Measurements from ENCODE around the gene ANAPC4. TPM values are rescaled to one million over a fixed set of nuclear protein-coding genes. Genes with fewer than 3 reads are reported as not detected.

ANAPC4 gene
- total and polyA plus RNA-seq, 2 of the 8 experiments (the other 6 are each of a cell fraction or from before 2014, with no cell fraction given) = 8.7 to 31.6 TPM

DNA sequence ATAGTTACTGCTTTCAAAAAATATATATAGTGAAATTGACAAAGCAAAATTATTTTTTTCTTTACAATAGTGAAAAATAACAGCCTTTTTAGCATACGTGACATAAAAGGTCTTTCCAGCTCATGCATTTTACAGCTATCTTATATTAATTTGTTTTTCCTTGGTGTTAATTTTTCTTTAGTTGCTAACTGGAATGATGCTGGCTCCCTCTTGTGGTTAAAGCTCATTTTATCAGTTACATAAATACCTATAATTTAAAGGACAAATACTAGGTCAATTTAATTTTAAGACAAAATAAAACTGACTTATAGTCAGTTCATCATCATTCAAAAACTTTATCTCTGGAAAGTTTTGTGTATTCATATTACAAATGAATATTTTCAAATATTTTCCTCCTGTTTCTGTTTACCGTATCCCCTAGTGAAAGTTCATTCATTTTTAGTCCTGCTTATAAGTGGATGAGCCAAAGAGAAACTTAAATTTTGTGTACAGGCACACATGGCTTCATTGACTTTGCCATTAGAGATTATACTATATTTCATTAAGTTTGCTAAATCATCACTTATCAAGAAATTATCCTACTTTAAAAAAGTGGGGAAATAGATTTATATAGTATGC lies 9.9 kb upstream of the ANAPC4 start:
- Histone ChIP-seq H3K14ac (ENCODE audit: insufficient read length) (no peak overlapping the region), H2BK20ac (ENCODE audit: low read length) (no peak overlapping the region), H3K23ac (ENCODE audit: insufficient read length) (no peak overlapping the region), H3K4ac (replicated peaks; ENCODE audit: insufficient read length, low read depth, low read length) (no peak overlapping the region), H3K9me3 (ENCODE audit: insufficient read depth in 2 of 2, low read depth in 1 of 2, low read length in 1 of 2) (no peaks in the 10 kb centered on the region), H3K56ac (replicated peaks; ENCODE audit: insufficient read length, low read depth, low read length) (no peak overlapping the region), H3K18ac (ENCODE audit: extremely low read depth, low read length) (no peak overlapping the region), H3K4me1 (replicated peaks in 1 of 4; ENCODE audit: control insufficient read depth in 3 of 4, insufficient read depth in 4 of 4, low read length in 3 of 4) (peaks cover 0 to 4% (median 1%) of the 10 kb centered on the region in 4 experiments; a peak in 2 of 7 replicates), H4K5ac (ENCODE audit: insufficient read length, low read depth, low read length) (no peak overlapping the region), H2AK5ac (ENCODE audit: low read depth, low read length) (no peak overlapping the region), H3K23me2 (ENCODE audit: low read depth, low read length) (no peaks in the 10 kb centered on the region), H2BK15ac (ENCODE audit: low read length) (no peak overlapping the region), H2BK120ac (replicated peaks; ENCODE audit: low read depth, low read length) (no peak overlapping the region), H2AFZ (ENCODE audit: low read length) (no peak overlapping the region), H4K8ac (ENCODE audit: extremely low read depth, insufficient read depth, low read length) (no peak overlapping the region), H3K36me3 (ENCODE audit: control insufficient read depth in 2 of 4, insufficient read depth in 4 of 4, low read length in 3 of 4) (peaks cover 0 to 5% (median 1%) of the 10 kb centered on the region in 4 experiments; a peak in 3 of 8 replicates), H3K4me2 (ENCODE audit: insufficient read depth in 1 of 2, low read depth in 2 of 2, low read length in 2 of 2) (no peak overlapping the region), H3K27me3 (replicated peaks in 1 of 4; ENCODE audit: control insufficient read depth in 3 of 4, extremely low read depth in 1 of 4, insufficient read depth in 3 of 4, low read length in 3 of 4) (no peaks in the 10 kb centered on the region), H2BK12ac (ENCODE audit: low read depth, low read length) (no peak overlapping the region), H3K9ac (replicated peaks in 1 of 4; ENCODE audit: extremely low read depth in 1 of 4, low read depth in 3 of 4, low read length in 3 of 4) (no peak overlapping the region), H4K91ac (replicated peaks; ENCODE audit: insufficient read length, low read length) (no peak overlapping the region), H3K4me3 (ENCODE audit: extremely low read depth in 1 of 4, insufficient read depth in 2 of 4, low read depth in 3 of 4, low read length in 4 of 4) (no peak overlapping the region), H3K27ac (ENCODE audit: low read depth, low read length) (no peak overlapping the region), H2BK5ac (ENCODE audit: low read depth, low read length) (no peak overlapping the region), H3K79me2 (ENCODE audit: control insufficient read depth in 1 of 2, insufficient read depth in 2 of 2, low read length in 2 of 2) (no peaks in the 10 kb centered on the region), H4K20me1 (replicated peaks in 1 of 2; ENCODE audit: control insufficient read depth in 1 of 2, insufficient read depth in 2 of 2, low read length in 2 of 2) (no peaks in the 10 kb centered on the region), H3K79me1 (ENCODE audit: low read depth, low read length) (no peaks in the 10 kb centered on the region)
- no peak for TF ChIP-seq KDM4A (IDR thresholded peaks at IDR 0.05; ENCODE audit: low read depth, low read length, severe bottlenecking)
- peak; percentile 55 to 72 for TF ChIP-seq RAD21 (IDR thresholded peaks at IDR 0.05 in 1 of 2, conservative IDR thresholded peaks at IDR 0.05 in 1 of 2; ENCODE audit: low read depth in 2 of 2, low read length in 2 of 2)
- TF ChIP-seq SIN3A (conservative IDR thresholded peaks at IDR 0.05 in 1 of 2, IDR thresholded peaks at IDR 0.05 in 1 of 2; ENCODE audit: low read depth in 1 of 2, low read length in 2 of 2) = no peak
- TF ChIP-seq, protein P1, sequence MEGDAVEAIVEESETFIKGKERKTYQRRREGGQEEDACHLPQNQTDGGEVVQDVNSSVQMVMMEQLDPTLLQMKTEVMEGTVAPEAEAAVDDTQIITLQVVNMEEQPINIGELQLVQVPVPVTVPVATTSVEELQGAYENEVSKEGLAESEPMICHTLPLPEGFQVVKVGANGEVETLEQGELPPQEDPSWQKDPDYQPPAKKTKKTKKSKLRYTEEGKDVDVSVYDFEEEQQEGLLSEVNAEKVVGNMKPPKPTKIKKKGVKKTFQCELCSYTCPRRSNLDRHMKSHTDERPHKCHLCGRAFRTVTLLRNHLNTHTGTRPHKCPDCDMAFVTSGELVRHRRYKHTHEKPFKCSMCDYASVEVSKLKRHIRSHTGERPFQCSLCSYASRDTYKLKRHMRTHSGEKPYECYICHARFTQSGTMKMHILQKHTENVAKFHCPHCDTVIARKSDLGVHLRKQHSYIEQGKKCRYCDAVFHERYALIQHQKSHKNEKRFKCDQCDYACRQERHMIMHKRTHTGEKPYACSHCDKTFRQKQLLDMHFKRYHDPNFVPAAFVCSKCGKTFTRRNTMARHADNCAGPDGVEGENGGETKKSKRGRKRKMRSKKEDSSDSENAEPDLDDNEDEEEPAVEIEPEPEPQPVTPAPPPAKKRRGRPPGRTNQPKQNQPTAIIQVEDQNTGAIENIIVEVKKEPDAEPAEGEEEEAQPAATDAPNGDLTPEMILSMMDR (IDR thresholded peaks at IDR 0.05; ENCODE audit: control extremely low read depth in 1 of 3, insufficient read depth in 1 of 3, low read depth in 1 of 3, low read length in 3 of 3) = peak in 2 of 3 experiments; percentile 36 to 37; a peak in 2 of 4 replicates
- TF ChIP-seq GTF2F1 (IDR thresholded peaks at IDR 0.05; ENCODE audit: borderline replicate concordance, low read depth, low read length) = no peak
- 76% methylated on average over 2 of the region's 2 CpGs; no CpG with 5 or more reads in 1 of the 2 experiments for WGBS, 2 experiments (ENCODE audit: extremely low coverage in 1 of 2, insufficient coverage in 1 of 2, insufficient read length in 1 of 2, insufficient replicate concordance in 2 of 2, low coverage in 1 of 2, low lambda C conversion rate in 2 of 2, missing lambda C conversion rate in 1 of 2)
- ChIA-PET CTCF (ENCODE audit: partially characterized antibody) (interaction anchor here (0.6 to 5.3 kb wide), 31 partner anchors 10 to 452 kb away, joined by 3 to 47 read pairs (median 4); partner anchors contain the start of genes ANAPC4 and ZCCHC4), POLR2A (ENCODE audit: partially characterized antibody) (interaction anchor here (0.6 to 1.2 kb wide), 2 partner anchors 9 to 55 kb away, joined by 3 read pairs; partner anchors contain the start of gene ZCCHC4)
- FAIRE-seq = no peak
- DNase-seq (ENCODE audit: low read depth in 1 of 2, low spot score in 2 of 2) = no peak

Data from H1 (cell line).